ENCODE data around the gene ATXN2. TPM values are rescaled to one million over a fixed set of nuclear protein-coding genes. Genes with fewer than 3 reads are reported as not detected.

The ATXN2 gene
- total and polyA plus RNA-seq, 9 of the 15 experiments (the other 6 are each of a cell fraction or from before 2014, with no cell fraction given): 16.8 to 67.8 (median 29.3) TPM

GRCh38 chr12:111428728-111429175 is 170.4 kb downstream of the ATXN2 start (continued):
- TF ChIP-seq, protein P1, sequence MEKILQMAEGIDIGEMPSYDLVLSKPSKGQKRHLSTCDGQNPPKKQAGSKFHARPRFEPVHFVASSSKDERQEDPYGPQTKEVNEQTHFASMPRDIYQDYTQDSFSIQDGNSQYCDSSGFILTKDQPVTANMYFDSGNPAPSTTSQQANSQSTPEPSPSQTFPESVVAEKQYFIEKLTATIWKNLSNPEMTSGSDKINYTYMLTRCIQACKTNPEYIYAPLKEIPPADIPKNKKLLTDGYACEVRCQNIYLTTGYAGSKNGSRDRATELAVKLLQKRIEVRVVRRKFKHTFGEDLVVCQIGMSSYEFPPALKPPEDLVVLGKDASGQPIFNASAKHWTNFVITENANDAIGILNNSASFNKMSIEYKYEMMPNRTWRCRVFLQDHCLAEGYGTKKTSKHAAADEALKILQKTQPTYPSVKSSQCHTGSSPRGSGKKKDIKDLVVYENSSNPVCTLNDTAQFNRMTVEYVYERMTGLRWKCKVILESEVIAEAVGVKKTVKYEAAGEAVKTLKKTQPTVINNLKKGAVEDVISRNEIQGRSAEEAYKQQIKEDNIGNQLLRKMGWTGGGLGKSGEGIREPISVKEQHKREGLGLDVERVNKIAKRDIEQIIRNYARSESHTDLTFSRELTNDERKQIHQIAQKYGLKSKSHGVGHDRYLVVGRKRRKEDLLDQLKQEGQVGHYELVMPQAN (IDR thresholded peaks at IDR 0.05; ENCODE audit: borderline replicate concordance): no peak
- TF ChIP-seq ZNF263 (CRISPR knock-in tag; IDR thresholded peaks at IDR 0.05; ENCODE audit: borderline replicate concordance): peak; percentile 98
- TF ChIP-seq ZNF79 (CRISPR knock-in tag; IDR thresholded peaks at IDR 0.05; ENCODE audit: low read depth): no peak
- TF ChIP-seq KDM2B (CRISPR knock-in tag; IDR thresholded peaks at IDR 0.05): no peak

- no peak overlapping the region for H3K4me2 ChIP-seq (ENCODE audit: insufficient read depth, low read length)
- FAIRE-seq: no peak
- H2AFZ ChIP-seq (ENCODE audit: low read depth, low read length): no peak overlapping the region
- H4K20me1 ChIP-seq (replicated peaks; ENCODE audit: control insufficient read depth, insufficient read depth, low read length): peaks cover 47% of the 10 kb centered on the region
- H3K36me3 ChIP-seq (ENCODE audit: control insufficient read depth, insufficient read depth, low read length): peaks cover 68% of the 10 kb centered on the region
- CTCF ChIA-PET (ENCODE audit: low intra/inter-chr PET ratio): no interaction called here
- no TSS peak for BruUV-seq (replicated peaks)
- H3K27ac ChIP-seq (ENCODE audit: extremely low read depth, low read depth, low read length): no peak overlapping the region
- intact Hi-C loops (cut with micrococcal nuclease): no loop called here
- H3K79me2 ChIP-seq (ENCODE audit: control insufficient read depth, insufficient read depth, low read length): peaks cover 95% of the 10 kb centered on the region
- no peak for ATAC-seq
- in situ Hi-C loops (cut with MboI): no loop called here
- 89% methylated on average over 6 of the region's 9 CpGs for WGBS (ENCODE audit: insufficient coverage, low coverage, missing lambda C conversion rate)
- no peaks in the 10 kb centered on the region for H3K27me3 ChIP-seq (ENCODE audit: control insufficient read depth in 2 of 2, insufficient read depth in 2 of 2, low read length in 2 of 2)
- H3K9me1 ChIP-seq (ENCODE audit: control insufficient read depth, insufficient read depth, low read length): peaks cover 8% of the 10 kb centered on the region
- TF ChIP-seq YY1 (IDR thresholded peaks at IDR 0.05; ENCODE audit: borderline replicate concordance in 1 of 3, control insufficient read depth in 1 of 3, extremely low read depth in 1 of 3, insufficient read depth in 3 of 3, insufficient read length in 1 of 3, insufficient replicate concordance in 2 of 3, low read depth in 1 of 3, low read length in 2 of 3) (peak in 1 of 3 experiments; percentile 7), STAT5A (IDR thresholded peaks at IDR 0.05; ENCODE audit: borderline replicate concordance, low read length) (no peak), ZC3H11A (IDR thresholded peaks at IDR 0.05; ENCODE audit: low read depth, low read length) (no peak), ESRRA (IDR thresholded peaks at IDR 0.05; ENCODE audit: borderline replicate concordance, low read depth) (no peak)
- H3K4me1 ChIP-seq (replicated peaks in 1 of 2; ENCODE audit: control insufficient read depth in 2 of 2, insufficient read depth in 2 of 2, low read length in 2 of 2): peaks cover 10 to 45% of the 10 kb centered on the region in 2 experiments
- no peaks in the 10 kb centered on the region for H3K9me3 ChIP-seq (replicated peaks; ENCODE audit: control insufficient read depth, insufficient read depth, low read depth, low read length)
- peak overlapping the region in 1 of 2 experiments; percentile 73; a peak in 2 of 4 replicates for H3K9ac ChIP-seq (ENCODE audit: insufficient read depth in 1 of 2, low read depth in 2 of 2, low read length in 2 of 2)
- no peak overlapping the region for H3K4me3 ChIP-seq
- POLR2A ChIA-PET: interaction anchor here (0.6 to 4.7 kb wide), 2 partner anchors 15 to 1012 kb away, joined by 3 to 24 read pairs; no protein-coding TSS in a partner anchor
- DNase-seq (ENCODE audit: extremely low read depth in 1 of 4, low spot score in 3 of 4): no peak
These were observed 170.9 kb downstream of the ATXN2 start for GRCh38 chr12:111428081-111428727.

Data from K562 (cell line).